ACC112 (cell line): Measurements from ENCODE around the gene ARMC10.
"Not testable (repeated sequence)": the region's sequence is repeated elsewhere in the genome, so short reads cannot be mapped to it uniquely, and the experiment has no call there.

Source experiments
- H2AFZ ChIP-seq: fragments of 200-600 bp; sonication (generic); one replicate; pipeline ENCODE4 v1.6.0; 2017; ENCODE audit warnings: antibody characterized with exemption, low read length; ENCODE audit not compliant: unreplicated experiment
- H3K27ac ChIP-seq: fragments of 200-600 bp; sonication (generic); 2 replicates; pipeline ENCODE4 v1.5.1; 2014; ENCODE audit warnings: low read depth, mild to moderate bottlenecking, antibody characterized with exemption, low read length, moderate library complexity
- H3K27me3 ChIP-seq: fragments of 200-600 bp; sonication (generic); 2 replicates; pipeline ENCODE4 v1.6.1; 2014; ENCODE audit warnings: mild to moderate bottlenecking, antibody characterized with exemption, low read length, moderate library complexity, mixed read lengths; ENCODE audit not compliant: insufficient read depth
- H3K36me3 ChIP-seq: fragments of 200-600 bp; sonication (generic); 2 replicates; pipeline ENCODE4 v1.6.1; 2016; ENCODE audit warnings: mild to moderate bottlenecking, antibody characterized with exemption, low read length, moderate library complexity, mixed read lengths; ENCODE audit not compliant: insufficient read depth
- H3K4me1 ChIP-seq: fragments of 200-600 bp; sonication (generic); one replicate; pipeline ENCODE4 v1.6.1; 2016; ENCODE audit warnings: low read length, mixed read lengths; ENCODE audit not compliant: insufficient read depth, unreplicated experiment, control insufficient read depth
- H3K4me3 ChIP-seq: fragments of 200-600 bp; sonication (generic); 2 replicates; pipeline ENCODE4 v1.5.1; 2014; ENCODE audit warnings: mild to moderate bottlenecking, low read depth, low read length
- H3K79me2 ChIP-seq: fragments of 200-600 bp; sonication (generic); one replicate; pipeline ENCODE4 v1.6.0; 2016; ENCODE audit warnings: low read length; ENCODE audit not compliant: control insufficient read depth, unreplicated experiment, insufficient read depth

ARMC10 gene

GRCh38 chr7:103056006-103056405 is 18.9 kb upstream of the ARMC10 start:
- H3K27me3 ChIP-seq, H2AFZ ChIP-seq, H3K79me2 ChIP-seq, H3K36me3 ChIP-seq, H3K4me1 ChIP-seq, H3K27ac ChIP-seq, H3K4me3 ChIP-seq: not testable (repeated sequence)

DNA sequence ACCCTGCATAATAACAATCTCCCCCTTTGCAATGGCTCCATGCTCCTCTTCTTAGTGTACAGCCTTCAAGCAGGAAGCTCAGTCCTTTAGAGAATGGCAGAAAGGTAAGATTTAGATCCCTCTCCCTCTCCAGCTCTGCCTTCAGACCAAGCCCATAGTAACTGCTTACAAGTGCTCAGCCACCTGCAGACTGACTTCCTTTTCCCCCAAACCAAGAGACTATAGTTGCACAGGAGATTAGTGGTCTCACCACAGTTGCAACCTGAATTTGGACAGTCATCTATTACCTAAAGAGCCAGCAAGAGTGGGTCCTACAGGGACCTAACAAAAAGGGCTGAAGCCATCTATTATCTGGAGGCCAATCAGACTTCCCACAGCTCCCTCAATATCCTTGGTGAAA is 16.8 kb upstream of the ARMC10 start:
- Histone ChIP-seq H2AFZ (no peak overlapping the region), H3K4me1 (no peaks in the 10 kb centered on the region), H3K27ac (no peak overlapping the region), H3K27me3 (no peaks in the 10 kb centered on the region), H3K36me3 (no peaks in the 10 kb centered on the region), H3K79me2 (no peaks in the 10 kb centered on the region), H3K4me3 (no peak overlapping the region)

- Histone ChIP-seq H3K4me1 (no peaks in the 10 kb centered on the region), H3K4me3 (no peak overlapping the region), H3K27me3 (no peaks in the 10 kb centered on the region), H3K79me2 (no peaks in the 10 kb centered on the region), H2AFZ (no peak overlapping the region), H3K27ac (no peak overlapping the region), H3K36me3 (no peaks in the 10 kb centered on the region)
These were observed 15.5 kb upstream of the ARMC10 start for GRCh38 chr7:103059471-103059870.

- Histone ChIP-seq H3K27ac (no peak overlapping the region), H3K27me3 (no peaks in the 10 kb centered on the region), H3K4me1 (no peaks in the 10 kb centered on the region), H2AFZ (no peak overlapping the region), H3K79me2 (no peaks in the 10 kb centered on the region), H3K4me3 (no peak overlapping the region), H3K36me3 (no peaks in the 10 kb centered on the region)
These were observed 11.0 kb upstream of the ARMC10 start for GRCh38 chr7:103063895-103064294.

GRCh38 chr7:103065667-103066066 is 9.3 kb upstream of the ARMC10 start:
- Histone ChIP-seq H3K79me2 (no peaks in the 10 kb centered on the region), H2AFZ (no peak overlapping the region), H3K36me3 (no peaks in the 10 kb centered on the region), H3K27me3 (no peaks in the 10 kb centered on the region), H3K4me3 (no peak overlapping the region), H3K27ac (no peak overlapping the region), H3K4me1 (no peaks in the 10 kb centered on the region)

- Histone ChIP-seq H3K4me3 (no peak overlapping the region), H3K4me1 (peaks cover 2% of the 10 kb centered on the region), H3K27ac (no peak overlapping the region), H3K36me3 (no peaks in the 10 kb centered on the region), H3K27me3 (no peaks in the 10 kb centered on the region), H3K79me2 (no peaks in the 10 kb centered on the region), H2AFZ (no peak overlapping the region)
These were observed 6.2 kb upstream of the ARMC10 start for GRCh38 chr7:103068414-103069403.

GRCh38 chr7:103071000-103071399 is 3.9 kb upstream of the ARMC10 start:
- Histone ChIP-seq H3K36me3 (no peaks in the 10 kb centered on the region), H3K27me3 (no peaks in the 10 kb centered on the region)

GRCh38 chr7:103073989-103074518 is 886 bp upstream of the ARMC10 start:
- H3K4me3 ChIP-seq: peak overlapping the region; percentile 76
- H3K27me3 ChIP-seq: no peaks in the 10 kb centered on the region
- H2AFZ ChIP-seq: peak overlapping the region; percentile 71
- no peaks in the 10 kb centered on the region for H3K36me3 ChIP-seq
- H3K27ac ChIP-seq: peak overlapping the region; percentile 11; the same call in 1 of the 2 replicates
- H3K4me1 ChIP-seq: peaks cover 12% of the 10 kb centered on the region
- H3K79me2 ChIP-seq: peaks cover 22% of the 10 kb centered on the region

More at GRCh38 chr7:103071000-103071399, 3.9 kb upstream of the ARMC10 start:
- H3K4me1 ChIP-seq: peaks cover 8% of the 10 kb centered on the region
- H2AFZ ChIP-seq: no peak overlapping the region
- no peak overlapping the region for H3K4me3 ChIP-seq
- H3K27ac ChIP-seq: no peak overlapping the region
- peaks cover 6% of the 10 kb centered on the region for H3K79me2 ChIP-seq

DNA sequence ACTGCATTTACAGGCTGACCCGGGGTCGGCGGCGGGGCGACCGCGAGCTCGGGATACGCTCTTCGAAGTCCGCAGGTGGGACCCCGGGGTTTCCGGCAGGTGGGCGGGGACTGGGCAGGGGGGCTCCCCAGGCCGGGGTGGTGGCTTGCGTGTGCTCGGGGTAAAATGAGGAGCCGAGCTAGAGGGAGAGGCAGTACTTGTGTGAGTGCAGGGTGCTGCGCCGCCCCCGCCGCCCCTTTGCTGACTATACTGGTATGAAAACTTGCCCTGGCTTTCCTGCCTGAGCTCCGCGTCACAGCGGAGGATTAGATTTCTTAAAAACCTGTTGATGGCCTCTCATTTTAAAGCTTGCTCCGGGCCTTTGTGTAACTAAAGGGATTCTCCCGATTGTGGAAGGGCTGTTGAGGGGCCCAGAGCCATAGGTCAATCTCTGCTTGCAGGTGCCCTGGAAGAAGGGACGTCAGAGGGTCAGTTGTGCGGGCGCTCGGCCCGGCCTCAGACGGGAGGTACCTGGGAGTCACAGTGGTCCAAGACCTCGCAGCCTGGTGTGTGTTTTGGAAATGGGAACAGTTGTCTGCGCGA is 488 bp downstream of the ARMC10 start:
- Histone ChIP-seq H3K79me2 (peaks cover 26% of the 10 kb centered on the region), H3K36me3 (no peaks in the 10 kb centered on the region), H2AFZ (peak overlapping the region; percentile 98), H3K4me3 (peak overlapping the region; percentile 76), H3K4me1 (peaks cover 12% of the 10 kb centered on the region), H3K27me3 (no peaks in the 10 kb centered on the region), H3K27ac (peak overlapping the region; percentile 11; the same call in 1 of the 2 replicates)

DNA sequence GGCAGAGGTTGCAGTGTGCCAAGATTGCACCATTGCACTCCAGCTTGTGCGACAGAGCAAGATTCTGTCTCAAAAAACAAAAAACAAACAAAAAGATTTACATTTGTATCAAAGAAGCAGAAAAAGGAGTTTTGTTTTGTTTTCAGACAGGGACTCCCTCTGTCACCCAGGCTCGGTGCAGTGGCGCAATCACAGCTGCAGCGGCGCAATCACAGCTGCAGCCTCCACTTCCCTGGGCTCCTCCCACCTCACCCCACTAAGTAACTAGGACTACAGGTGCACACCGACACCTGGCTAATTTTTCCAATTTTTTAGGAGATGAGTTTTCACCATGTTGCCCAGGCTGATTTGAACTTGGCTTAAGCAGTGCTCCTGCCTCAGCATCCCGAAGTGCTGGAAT is 1.8 kb downstream of the ARMC10 start:
- Histone ChIP-seq H3K27ac (no peak overlapping the region), H3K27me3 (no peaks in the 10 kb centered on the region), H3K79me2 (peaks cover 26% of the 10 kb centered on the region), H3K4me3 (no peak overlapping the region), H2AFZ (no peak overlapping the region), H3K4me1 (peaks cover 12% of the 10 kb centered on the region), H3K36me3 (no peaks in the 10 kb centered on the region)
